Measurements from ENCODE around the gene RND1.
A peak's percentile ranks its signal among the peaks of the same experiment; 100 is the strongest.

DNA sequence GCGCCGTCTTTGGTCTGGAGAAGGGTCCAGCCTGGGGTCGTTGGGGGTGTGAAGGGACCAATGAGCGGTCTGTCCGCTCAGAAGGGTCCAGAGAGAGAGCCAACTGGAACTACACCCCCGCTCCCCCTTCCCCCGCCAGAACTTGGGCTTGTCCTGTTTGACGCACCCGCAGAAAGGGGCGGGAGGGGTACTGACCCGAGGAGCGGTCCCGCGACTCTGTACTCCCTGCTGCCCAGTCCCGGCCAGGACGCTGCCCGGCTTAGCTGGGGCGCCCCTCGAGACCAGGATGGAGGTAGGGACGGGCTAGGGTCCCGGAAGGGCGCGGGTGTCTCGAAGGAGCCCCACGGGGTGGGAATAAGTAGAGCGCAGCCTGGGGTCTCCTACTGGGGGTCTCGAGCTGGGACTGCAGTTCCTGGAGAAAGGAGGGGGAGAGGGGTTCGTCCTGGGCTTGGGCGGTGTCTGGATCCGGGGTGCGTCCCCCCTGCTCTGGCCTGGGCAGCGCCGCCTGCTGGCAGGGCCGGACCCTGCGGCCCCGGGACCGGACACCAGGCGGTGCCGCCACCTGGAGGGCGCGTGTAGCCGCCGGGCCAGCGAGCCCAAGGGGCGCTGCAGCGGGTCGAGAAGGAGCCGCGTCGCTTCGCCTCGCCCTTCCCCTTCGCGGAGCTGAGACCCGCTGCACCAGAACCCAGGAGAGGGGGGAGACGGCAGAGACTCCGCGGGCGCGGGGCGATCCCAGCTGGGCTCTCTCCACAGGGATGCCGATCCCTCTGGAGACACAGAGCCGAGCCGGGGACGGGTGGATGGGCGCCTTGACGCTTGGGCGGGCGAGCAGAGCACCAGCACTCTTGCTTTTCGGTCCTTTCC is 51.2 kb downstream of the RND1 start:
- TF ChIP-seq, protein P1, sequence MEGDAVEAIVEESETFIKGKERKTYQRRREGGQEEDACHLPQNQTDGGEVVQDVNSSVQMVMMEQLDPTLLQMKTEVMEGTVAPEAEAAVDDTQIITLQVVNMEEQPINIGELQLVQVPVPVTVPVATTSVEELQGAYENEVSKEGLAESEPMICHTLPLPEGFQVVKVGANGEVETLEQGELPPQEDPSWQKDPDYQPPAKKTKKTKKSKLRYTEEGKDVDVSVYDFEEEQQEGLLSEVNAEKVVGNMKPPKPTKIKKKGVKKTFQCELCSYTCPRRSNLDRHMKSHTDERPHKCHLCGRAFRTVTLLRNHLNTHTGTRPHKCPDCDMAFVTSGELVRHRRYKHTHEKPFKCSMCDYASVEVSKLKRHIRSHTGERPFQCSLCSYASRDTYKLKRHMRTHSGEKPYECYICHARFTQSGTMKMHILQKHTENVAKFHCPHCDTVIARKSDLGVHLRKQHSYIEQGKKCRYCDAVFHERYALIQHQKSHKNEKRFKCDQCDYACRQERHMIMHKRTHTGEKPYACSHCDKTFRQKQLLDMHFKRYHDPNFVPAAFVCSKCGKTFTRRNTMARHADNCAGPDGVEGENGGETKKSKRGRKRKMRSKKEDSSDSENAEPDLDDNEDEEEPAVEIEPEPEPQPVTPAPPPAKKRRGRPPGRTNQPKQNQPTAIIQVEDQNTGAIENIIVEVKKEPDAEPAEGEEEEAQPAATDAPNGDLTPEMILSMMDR (IDR thresholded peaks at IDR 0.05), result peak in 5 of 6 experiments; percentile 77 to 100 (median 98)
- peak in 1 of 2 donors; percentile 22 for TF ChIP-seq POLR2A (IDR thresholded peaks at IDR 0.05)

Measured in thyroid gland (tissue), 4 donors.